ENCODE data around the gene C17orf107.

Gene C17orf107

DNA sequence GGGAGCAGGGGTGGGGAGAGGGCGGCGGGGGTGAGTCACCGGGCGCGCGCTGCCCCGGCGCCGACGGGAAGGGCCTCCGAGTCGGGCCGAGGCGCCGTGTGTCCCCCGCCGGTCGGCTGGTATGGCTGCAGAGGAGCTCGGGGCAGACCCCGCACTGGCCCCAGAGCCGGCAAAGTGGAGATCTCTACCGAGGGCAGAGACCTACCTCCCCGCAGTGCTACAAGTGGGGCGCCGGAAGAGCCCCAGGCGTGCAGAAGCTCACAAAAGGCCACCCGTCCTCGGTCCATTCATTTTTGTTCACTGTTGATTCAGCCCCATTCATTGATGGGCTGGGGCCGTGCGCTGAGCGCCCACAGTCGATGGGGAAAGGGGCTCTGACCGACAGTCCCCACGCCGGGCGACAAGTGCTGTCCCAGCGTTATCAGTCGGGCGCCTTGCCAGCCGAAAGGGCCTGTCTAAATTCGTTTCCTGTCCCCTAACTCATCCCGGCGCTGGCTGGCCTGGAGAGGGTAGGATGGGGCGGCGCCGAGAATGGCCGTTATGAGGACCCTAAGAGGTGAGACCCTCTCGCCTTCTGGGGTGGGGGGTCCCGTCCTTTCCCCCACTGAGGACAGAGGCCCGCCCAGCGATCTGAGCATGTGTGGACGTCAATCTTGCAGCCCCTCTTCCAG, 50.9 kb downstream of the C17orf107 start:
- DNase-seq: no peak

DNA sequence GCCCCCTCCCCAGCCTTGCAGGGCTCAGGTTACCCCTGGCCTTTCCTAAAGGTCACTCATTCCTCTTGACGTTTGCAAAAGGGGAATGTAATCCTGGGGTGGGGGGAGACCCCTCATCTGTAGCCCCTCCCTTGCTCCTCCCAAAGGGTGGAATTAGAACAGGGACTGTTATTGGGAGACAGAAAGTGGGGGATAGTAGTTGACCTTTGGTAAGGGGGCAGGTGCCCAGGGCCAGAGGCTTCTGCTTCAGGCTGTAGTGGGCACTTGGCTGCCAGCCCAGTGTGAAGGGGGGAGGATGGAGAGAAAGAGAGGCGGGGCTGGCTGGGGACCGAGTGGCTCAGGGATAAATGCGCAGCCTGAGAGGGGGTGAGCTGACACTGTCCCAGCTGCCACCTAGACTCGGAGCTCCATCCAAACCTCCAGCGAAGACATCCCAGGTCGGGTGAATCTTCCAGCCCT, 51.4 kb downstream of the C17orf107 start, which contains the start of gene ENO3:
Gene ENO3 (plus strand): TSS at position 374 of the 459 bp plus-strand sequence. CDS start 711 bp downstream, outside the sequence.
- DNase-seq: no peak

DNA sequence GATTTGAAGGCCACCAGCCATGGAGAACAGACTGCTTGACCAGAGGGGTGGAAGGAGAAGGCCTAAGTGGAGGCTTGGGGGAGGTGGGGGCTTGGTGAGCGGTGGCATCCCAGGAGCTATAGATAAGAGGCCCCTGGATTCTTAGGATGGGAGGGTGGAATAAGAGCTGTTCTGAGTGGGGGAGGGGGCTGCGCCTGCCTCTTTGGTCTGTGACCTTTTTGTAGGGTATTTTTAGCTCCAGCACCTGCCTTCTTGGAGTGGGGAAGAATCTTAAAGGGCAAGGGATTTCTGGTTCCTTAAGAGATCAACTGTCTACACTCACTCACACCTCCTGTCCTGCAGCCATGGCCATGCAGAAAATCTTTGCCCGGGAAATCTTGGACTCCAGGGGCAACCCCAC, 52.1 kb downstream of the C17orf107 start:
- no peak for DNase-seq

Measured in midbrain (tissue), 1 donor.